RWPE2 (cell line): ENCODE results near the gene RFX7.

Source experiments
- ATAC-seq: fragments of 200-7000 bp; cut with Tn5 transposase; 3 replicates; pipeline ENCODE4 v1.9.1; 2021; ENCODE audit warnings: low read depth
- DNase-seq: peaks from one replicate; pipeline ENCODE4 v3.0.0-alpha.2; 2020; ENCODE audit warnings: low spot score
- H3K27ac ChIP-seq: fragments of 450-650 bp; 2 replicates; pipeline ENCODE4 v1.5.1; 2017; ENCODE audit warnings: mild to moderate bottlenecking; ENCODE audit not compliant: poor library complexity, severe bottlenecking
- H3K27me3 ChIP-seq: fragments of 250-450 bp; sonication (Bioruptor Pico); 2 replicates; pipeline ENCODE4 v1.5.1; 2021; ENCODE audit warnings: mild to moderate bottlenecking, moderate library complexity; ENCODE audit not compliant: insufficient read depth, poor library complexity, severe bottlenecking
- H3K36me3 ChIP-seq: fragments of 250-450 bp; sonication (Bioruptor Pico); 2 replicates; pipeline ENCODE4 v1.5.1; 2020; ENCODE audit warnings: low read depth, mild to moderate bottlenecking, moderate library complexity
- H3K4me1 ChIP-seq: fragments of 250-450 bp; sonication (Bioruptor Pico); 2 replicates; pipeline ENCODE4 v1.5.1; 2021; ENCODE audit warnings: mild to moderate bottlenecking, moderate library complexity; ENCODE audit not compliant: insufficient read depth, poor library complexity, severe bottlenecking
- H3K4me3 ChIP-seq: fragments of 250-450 bp; sonication (Bioruptor Pico); 2 replicates; pipeline ENCODE4 v1.5.1; 2021; ENCODE audit warnings: mild to moderate bottlenecking, moderate library complexity; ENCODE audit not compliant: severe bottlenecking
- H3K9me3 ChIP-seq: fragments of 250-450 bp; sonication (Bioruptor Pico); 2 replicates; pipeline ENCODE4 v1.5.1; 2021; ENCODE audit warnings: mild to moderate bottlenecking, moderate library complexity; ENCODE audit not compliant: severe bottlenecking
- CTCF ChIP-seq: fragments of 450-650 bp; IDR thresholded peaks from one replicate; pipeline ENCODE4 v1.5.1; 2017; ENCODE audit warnings: mild to moderate bottlenecking, moderate library complexity; ENCODE audit not compliant: poor library complexity, severe bottlenecking

The RFX7 gene

GRCh38 chr15:56254265-56254664 lies 10.6 kb upstream of the RFX7 start:
- no peak for TF ChIP-seq CTCF
- Histone ChIP-seq H3K27me3 (no peaks in the 10 kb centered on the region), H3K36me3 (no peaks in the 10 kb centered on the region), H3K4me3 (no peak overlapping the region), H3K27ac (no peak overlapping the region), H3K9me3 (no peaks in the 10 kb centered on the region), H3K4me1 (no peaks in the 10 kb centered on the region)
- no peak for DNase-seq
- ATAC-seq: no peak

- ATAC-seq (no peak), DNase-seq (no peak)
- Histone ChIP-seq H3K4me3 (no peak overlapping the region), H3K27me3 (no peaks in the 10 kb centered on the region), H3K36me3 (no peaks in the 10 kb centered on the region), H3K9me3 (no peaks in the 10 kb centered on the region), H3K27ac (no peak overlapping the region), H3K4me1 (no peaks in the 10 kb centered on the region)
- TF ChIP-seq CTCF: no peak
These were observed 8.7 kb upstream of the RFX7 start for GRCh38 chr15:56252386-56252785.

- ATAC-seq (no peak), DNase-seq (no peak)
- no peak overlapping the region for H3K27ac ChIP-seq
- H3K4me3 ChIP-seq: no peak overlapping the region
- H3K27me3 ChIP-seq: no peaks in the 10 kb centered on the region
- H3K4me1 ChIP-seq: no peaks in the 10 kb centered on the region
- TF ChIP-seq CTCF: no peak
- no peaks in the 10 kb centered on the region for H3K9me3 ChIP-seq
- no peaks in the 10 kb centered on the region for H3K36me3 ChIP-seq
These were observed 7.8 kb upstream of the RFX7 start for GRCh38 chr15:56251315-56252095.

GRCh38 chr15:56250626-56251025 lies 6.9 kb upstream of the RFX7 start:
- ATAC-seq (no peak), DNase-seq (no peak)
- Histone ChIP-seq H3K4me3 (no peak overlapping the region), H3K36me3 (no peaks in the 10 kb centered on the region), H3K9me3 (no peaks in the 10 kb centered on the region), H3K27me3 (no peaks in the 10 kb centered on the region), H3K4me1 (peaks cover 3% of the 10 kb centered on the region), H3K27ac (no peak overlapping the region)
- no peak for TF ChIP-seq CTCF

GRCh38 chr15:56249092-56249491 lies 5.4 kb upstream of the RFX7 start:
- Histone ChIP-seq H3K9me3 (no peaks in the 10 kb centered on the region), H3K27me3 (no peaks in the 10 kb centered on the region), H3K4me3 (no peak overlapping the region), H3K36me3 (no peaks in the 10 kb centered on the region), H3K27ac (no peak overlapping the region), H3K4me1 (peaks cover 13% of the 10 kb centered on the region)
- no peak for DNase-seq
- TF ChIP-seq CTCF: peak; percentile 65
- no peak for ATAC-seq
